Measurements from ENCODE around the gene RGP1.

Gene RGP1

DNA sequence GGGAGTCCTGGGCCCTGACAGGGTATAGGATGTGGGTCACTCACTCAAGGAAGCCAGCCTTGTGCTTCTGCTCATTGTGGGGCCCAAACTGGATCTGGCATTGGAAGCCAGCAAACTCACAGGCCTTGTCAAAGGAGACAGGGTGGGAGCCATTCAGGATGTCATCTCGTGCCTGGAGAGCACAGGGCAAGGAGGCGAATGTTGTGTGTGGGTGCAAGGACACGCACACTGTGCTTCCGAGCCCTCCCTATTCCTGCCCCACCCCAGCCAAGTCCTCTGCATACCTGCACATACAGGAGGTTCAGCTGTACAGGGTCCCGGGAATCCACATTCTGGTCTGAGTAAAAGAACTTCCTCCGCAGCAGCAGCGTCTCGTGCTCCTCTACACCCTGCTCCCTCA is 25.2 kb upstream of the RGP1 start:
- no peak for DNase-seq
- Mint-ChIP-seq H3K36me3 (ENCODE audit: low read depth) (peaks cover 55% of the 10 kb centered on the region), H3K4me1 (no peaks in the 10 kb centered on the region), H3K4me3 (no peak overlapping the region), H3K9me3 (no peaks in the 10 kb centered on the region), H3K27ac (no peak overlapping the region), H3K27me3 (ENCODE audit: low read depth, poor library complexity) (no peaks in the 10 kb centered on the region)
- TF ChIP-seq, protein P1, sequence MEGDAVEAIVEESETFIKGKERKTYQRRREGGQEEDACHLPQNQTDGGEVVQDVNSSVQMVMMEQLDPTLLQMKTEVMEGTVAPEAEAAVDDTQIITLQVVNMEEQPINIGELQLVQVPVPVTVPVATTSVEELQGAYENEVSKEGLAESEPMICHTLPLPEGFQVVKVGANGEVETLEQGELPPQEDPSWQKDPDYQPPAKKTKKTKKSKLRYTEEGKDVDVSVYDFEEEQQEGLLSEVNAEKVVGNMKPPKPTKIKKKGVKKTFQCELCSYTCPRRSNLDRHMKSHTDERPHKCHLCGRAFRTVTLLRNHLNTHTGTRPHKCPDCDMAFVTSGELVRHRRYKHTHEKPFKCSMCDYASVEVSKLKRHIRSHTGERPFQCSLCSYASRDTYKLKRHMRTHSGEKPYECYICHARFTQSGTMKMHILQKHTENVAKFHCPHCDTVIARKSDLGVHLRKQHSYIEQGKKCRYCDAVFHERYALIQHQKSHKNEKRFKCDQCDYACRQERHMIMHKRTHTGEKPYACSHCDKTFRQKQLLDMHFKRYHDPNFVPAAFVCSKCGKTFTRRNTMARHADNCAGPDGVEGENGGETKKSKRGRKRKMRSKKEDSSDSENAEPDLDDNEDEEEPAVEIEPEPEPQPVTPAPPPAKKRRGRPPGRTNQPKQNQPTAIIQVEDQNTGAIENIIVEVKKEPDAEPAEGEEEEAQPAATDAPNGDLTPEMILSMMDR (IDR thresholded peaks at IDR 0.05) = no peak

DNA sequence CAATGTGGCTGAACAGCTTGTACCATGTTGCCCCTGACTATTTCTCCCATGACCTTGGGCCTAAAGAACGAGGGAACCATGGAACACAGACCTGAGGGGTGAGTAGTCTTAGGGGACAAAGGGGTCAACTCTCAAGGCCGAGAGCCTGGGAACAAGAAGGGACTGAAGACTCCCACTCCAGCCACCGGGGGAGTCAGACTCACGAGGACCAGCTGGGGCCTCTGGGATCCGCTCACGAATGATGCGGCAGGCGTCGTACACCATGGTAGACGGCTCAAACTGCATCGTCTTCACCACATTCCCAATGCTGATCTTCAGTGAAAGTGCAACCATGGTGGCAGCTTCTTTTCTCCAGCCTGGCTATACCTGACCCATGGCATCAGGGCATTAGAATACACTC is 23.7 kb upstream of the RGP1 start:
- no peak for DNase-seq
- H3K4me3 Mint-ChIP-seq = no peak overlapping the region
- no peaks in the 10 kb centered on the region for H3K27me3 Mint-ChIP-seq (ENCODE audit: low read depth, poor library complexity)
- H3K36me3 Mint-ChIP-seq (ENCODE audit: low read depth) = peaks cover 41% of the 10 kb centered on the region
- H3K4me1 Mint-ChIP-seq = no peaks in the 10 kb centered on the region
- H3K27ac Mint-ChIP-seq = no peak overlapping the region
- TF ChIP-seq, protein P1 (IDR thresholded peaks at IDR 0.05) = no peak
- H3K9me3 Mint-ChIP-seq = no peaks in the 10 kb centered on the region

DNA sequence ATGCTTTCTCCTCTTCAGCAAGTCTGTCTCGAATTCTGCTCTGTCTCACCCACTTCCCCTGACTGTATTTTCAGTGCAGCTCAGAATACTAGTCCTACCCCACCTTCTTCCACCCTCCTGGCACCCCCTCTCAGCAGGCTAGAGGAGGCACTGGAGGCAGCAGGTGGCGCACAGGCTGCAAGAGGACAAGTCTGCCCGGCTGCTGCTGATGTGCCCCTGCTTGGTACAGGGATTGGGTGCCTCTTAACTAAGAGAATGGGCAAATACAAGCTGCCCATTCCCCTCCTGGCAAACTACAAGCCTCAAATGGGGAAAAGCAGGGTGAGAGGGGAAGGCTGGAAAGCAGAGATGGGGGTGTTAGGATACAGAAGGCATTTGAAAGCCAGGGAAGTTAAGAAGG is 22.2 kb upstream of the RGP1 start:
- no peaks in the 10 kb centered on the region for H3K4me1 Mint-ChIP-seq
- peak overlapping the region; percentile 69 for H3K27ac Mint-ChIP-seq
- H3K27me3 Mint-ChIP-seq (ENCODE audit: low read depth, poor library complexity) = no peaks in the 10 kb centered on the region
- H3K9me3 Mint-ChIP-seq = no peaks in the 10 kb centered on the region
- H3K4me3 Mint-ChIP-seq = no peak overlapping the region
- peaks cover 33% of the 10 kb centered on the region for H3K36me3 Mint-ChIP-seq (ENCODE audit: low read depth)
- DNase-seq = no peak
- TF ChIP-seq, protein P1 (IDR thresholded peaks at IDR 0.05) = no peak

DNA sequence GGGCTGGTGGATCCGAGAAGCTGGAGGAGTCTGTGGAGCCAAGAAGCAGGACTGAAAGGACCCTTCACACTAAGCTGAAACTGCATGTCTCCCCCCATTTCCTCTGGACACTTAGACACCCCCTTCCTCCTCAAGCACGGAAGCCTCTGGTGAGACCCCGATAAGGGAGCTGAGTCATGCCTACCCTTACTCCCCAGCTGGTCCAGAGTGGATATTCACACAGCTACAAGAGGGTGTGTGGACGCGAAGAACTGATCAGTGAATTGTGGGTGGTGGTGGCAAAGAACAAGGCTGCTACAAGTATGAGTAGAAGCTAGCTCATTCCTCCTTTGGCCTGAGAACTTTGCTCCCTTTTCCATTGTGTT is 21.4 kb upstream of the RGP1 start:
- TF ChIP-seq, protein P1 (IDR thresholded peaks at IDR 0.05) = no peak
- Mint-ChIP-seq H3K27me3 (ENCODE audit: low read depth, poor library complexity) (no peaks in the 10 kb centered on the region), H3K9me3 (no peaks in the 10 kb centered on the region), H3K4me1 (peaks cover under 1% of the 10 kb centered on the region), H3K36me3 (ENCODE audit: low read depth) (peaks cover 26% of the 10 kb centered on the region), H3K27ac (no peak overlapping the region), H3K4me3 (no peak overlapping the region)
- no peak for DNase-seq

DNA sequence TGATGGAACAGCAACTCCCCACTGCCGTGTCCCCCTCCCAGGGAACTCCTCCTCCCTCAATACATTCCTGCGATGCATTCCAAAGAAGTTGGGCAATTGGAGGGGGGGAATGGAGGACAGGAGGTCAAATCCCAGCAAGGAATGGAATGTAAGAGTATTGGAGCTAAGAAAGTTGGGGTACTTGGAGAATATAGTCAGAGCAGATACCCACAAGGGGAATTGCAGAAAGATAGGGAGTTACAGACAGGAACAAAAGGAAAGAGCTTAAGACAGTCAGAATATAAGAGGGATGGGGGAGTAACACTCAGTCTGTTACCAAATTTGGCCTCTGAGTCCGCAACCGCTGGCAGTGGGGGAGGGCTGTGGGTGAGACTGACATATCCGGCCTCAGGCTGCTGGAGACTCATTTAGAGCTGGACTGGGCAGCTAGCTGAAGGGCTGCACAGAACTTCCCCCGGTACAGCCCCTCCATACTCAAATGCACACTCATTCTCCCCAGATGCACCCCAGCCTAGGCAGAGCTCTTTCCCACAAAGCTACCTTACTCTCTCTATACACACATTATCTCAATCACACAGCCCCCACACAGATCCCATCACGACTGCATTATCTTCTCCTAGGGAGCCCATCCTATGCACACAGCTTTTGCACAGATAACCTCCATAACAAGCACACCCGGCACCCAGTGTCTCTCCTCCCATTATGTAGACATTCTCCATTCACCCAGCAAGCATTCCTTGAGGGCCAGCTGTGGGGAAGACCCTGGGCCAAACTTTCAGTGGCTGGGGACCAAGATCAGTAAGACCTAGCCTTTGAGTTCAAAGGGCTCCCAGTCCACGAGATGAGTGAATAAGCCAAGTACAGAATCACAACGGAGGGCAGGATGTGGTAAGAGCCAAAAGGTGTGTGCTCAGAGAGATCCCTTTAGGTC is 20.8 kb upstream of the RGP1 start:
- peak; percentile 56 for DNase-seq
- TF ChIP-seq, protein P1 (IDR thresholded peaks at IDR 0.05) = no peak
- H3K36me3 Mint-ChIP-seq (ENCODE audit: low read depth) = peaks cover 21% of the 10 kb centered on the region

DNA sequence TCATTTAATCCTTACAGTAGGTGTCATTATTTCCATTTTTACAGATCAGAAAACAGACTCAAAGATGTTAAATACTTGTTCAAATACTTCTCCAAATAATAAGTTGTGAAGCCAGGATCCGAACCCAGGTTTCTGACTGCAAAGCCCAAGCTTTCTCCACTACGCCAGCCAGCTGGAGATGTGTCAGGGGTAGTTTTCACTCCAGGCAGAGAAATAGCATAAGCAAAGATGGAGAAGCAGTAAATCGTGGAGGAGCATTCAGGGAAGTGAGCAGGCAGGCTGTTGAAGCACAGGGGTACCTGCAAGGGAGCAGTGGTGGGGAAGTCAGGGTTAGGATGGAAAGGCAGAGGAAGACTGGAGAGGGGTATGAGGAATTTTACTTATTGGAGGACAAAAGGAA is 20.0 kb upstream of the RGP1 start:
- TF ChIP-seq, protein P1 (IDR thresholded peaks at IDR 0.05) = no peak
- Mint-ChIP-seq H3K9me3 (no peaks in the 10 kb centered on the region), H3K36me3 (ENCODE audit: low read depth) (peaks cover 17% of the 10 kb centered on the region), H3K27ac (no peak overlapping the region), H3K4me1 (peaks cover 10% of the 10 kb centered on the region), H3K4me3 (no peak overlapping the region), H3K27me3 (ENCODE audit: low read depth, poor library complexity) (peaks cover 2% of the 10 kb centered on the region)
- DNase-seq = no peak

More for the DNA sequence above, 20.8 kb upstream of the RGP1 start:
- peaks cover 7% of the 10 kb centered on the region for H3K4me1 Mint-ChIP-seq
- H3K4me3 Mint-ChIP-seq = no peak overlapping the region
- no peak overlapping the region for H3K27ac Mint-ChIP-seq
- peaks cover 2% of the 10 kb centered on the region for H3K27me3 Mint-ChIP-seq (ENCODE audit: low read depth, poor library complexity)
- H3K9me3 Mint-ChIP-seq = no peaks in the 10 kb centered on the region

All from nephron progenitor cell (in vitro differentiated cells).